HepG2 (cell line): ENCODE results near the gene UCK2. TPM values are rescaled to one million over a fixed set of nuclear protein-coding genes. Genes with fewer than 3 reads are reported as not detected.

Experiments used
- ATAC-seq: fragments of 200-7000 bp; cut with Tn5 transposase; 3 replicates; pipeline ENCODE4 v1.9.1; 2020; ENCODE audit warnings: mild to moderate bottlenecking, moderate library complexity
- BruUV-seq: library from RNA; stranded (reverse); fragments of 400-500 nt; replicated peaks from 2 replicates; lab custom pipeline; 2021; lab: Mats Ljungman, UMichigan
- CTCF ChIA-PET: fragments of 300-600 bp; formaldehyde crosslinking; extraction: SDS; loops from one replicate; lab custom pipeline; 2021; ENCODE audit warnings: low total read pairs, inconsistent platforms, low intra/inter-chr PET ratio; lab: Yijun Ruan, JAX
- POLR2A ChIA-PET: fragments of 350-600 bp; sonication (Branson Sonifier 250); formaldehyde crosslinking; loops from one replicate; lab custom pipeline; 2020; ENCODE audit warnings: antibody characterized with exemption, inconsistent platforms; lab: Yijun Ruan, JAX
- DNase-seq: peaks from one replicate; pipeline ENCODE4 v3.0.0-alpha.2; 2015; ENCODE audit warnings: low spot score
- FAIRE-seq: peaks from 3 replicates; lab custom pipeline; 2011; peaks lifted over from hg19 to GRCh38; lab: Jason Lieb, UNC
- H2AFZ ChIP-seq: one replicate; pipeline ENCODE4 v1.6.1; 2011; ENCODE audit warnings: low read length, inconsistent platforms
- H3K27ac ChIP-seq: fragments of 300-600 bp; 3 replicates; pipeline ENCODE4 v1.8.0; 2011; ENCODE audit warnings: mixed run types, mild to moderate bottlenecking, mixed read lengths, low read length, inconsistent platforms; ENCODE audit not compliant: insufficient read depth; ENCODE audit errors: extremely low read length
- H3K27me3 ChIP-seq, 2 experiments: fragments of 200-600 bp in 1 of 2; 2 replicates in 1 of 2; 3 replicates in 1 of 2; pipeline versions ENCODE4 v1.6.0 to v1.8.0; 2011; ENCODE audit warnings: low read length in 2 of 2, mild to moderate bottlenecking in 2 of 2, moderate library complexity in 2 of 2, inconsistent platforms in 1 of 2; ENCODE audit not compliant: insufficient read depth in 2 of 2, control insufficient read depth in 1 of 2
- H3K36me3 ChIP-seq, 2 experiments: fragments of 200-600 bp in 1 of 2; replicated peaks in 1 of 2; 2 replicates in 1 of 2; 3 replicates in 1 of 2; pipeline versions ENCODE4 v1.5.1 to v1.8.0; 2011; ENCODE audit warnings: low read length in 2 of 2, inconsistent platforms in 1 of 2; ENCODE audit not compliant: insufficient read depth in 2 of 2, control insufficient read depth in 1 of 2
- H3K4me1 ChIP-seq: 2 replicates; pipeline ENCODE4 v1.5.1; 2012; ENCODE audit warnings: low read length, inconsistent platforms; ENCODE audit not compliant: insufficient read depth
- H3K4me2 ChIP-seq: 2 replicates; pipeline ENCODE4 v1.6.0; 2011; ENCODE audit warnings: low read depth, low read length, inconsistent platforms
- H3K4me3 ChIP-seq, 3 experiments: fragments of 200-600 bp in 1 of 3; sonication (generic), shearing (Covaris generic) in 1 of 3; replicated peaks in 1 of 3; 2 replicates each; pipeline ENCODE4 v1.5.1; 2011 to 2016; ENCODE audit warnings: low read length in 3 of 3, inconsistent platforms in 2 of 3, low read depth in 2 of 3, mild to moderate bottlenecking in 2 of 3, control low read depth in 1 of 3, mixed read lengths in 1 of 3; ENCODE audit not compliant: insufficient read depth in 1 of 3
- H3K79me2 ChIP-seq: one replicate; pipeline ENCODE4 v1.6.1; 2011; ENCODE audit warnings: low read length, inconsistent platforms; ENCODE audit not compliant: insufficient read depth
- H3K9ac ChIP-seq: 2 replicates; pipeline ENCODE4 v1.6.0; 2011; ENCODE audit warnings: mild to moderate bottlenecking, low read depth, low read length, inconsistent platforms; ENCODE audit not compliant: insufficient read depth
- H3K9me3 ChIP-seq: 2 replicates; pipeline ENCODE4 v1.5.1; 2012; ENCODE audit warnings: mild to moderate bottlenecking, low read length
- H4K20me1 ChIP-seq: 2 replicates; pipeline ENCODE4 v1.6.0; 2011; ENCODE audit warnings: inconsistent platforms, mild to moderate bottlenecking, low read length, moderate library complexity; ENCODE audit not compliant: insufficient read depth
- CCDC6 ChIP-seq: sonication (generic); formaldehyde crosslinking; IDR thresholded peaks from 2 replicates; pipeline ENCODE4 v1.8.1; 2022; ENCODE audit warnings: mild to moderate bottlenecking, missing genetic modification reagents, moderate library complexity
- EP300 ChIP-seq, 3 experiments: sonication (generic) in 1 of 3; formaldehyde crosslinking in 1 of 3; IDR thresholded peaks; 2 replicates each; pipeline versions ENCODE4 v1.5.1 to v1.6.1; 2011 to 2020; ENCODE audit warnings: low read depth in 2 of 3, low read length in 2 of 3, borderline replicate concordance in 1 of 3, improper control_type of control experiment in 1 of 3, mild to moderate bottlenecking in 1 of 3, missing genetic modification reagents in 1 of 3, moderate library complexity in 1 of 3
- KDM6A ChIP-seq: IDR thresholded peaks from 2 replicates; pipeline ENCODE4 v1.6.1; 2016; ENCODE audit warnings: low read depth
- SMC3 ChIP-seq: IDR thresholded peaks from 2 replicates; pipeline ENCODE4 v1.6.1; 2011; ENCODE audit warnings: low read length, improper control_type of control experiment
- TCF7 ChIP-seq: sonication (generic); IDR thresholded peaks from 2 replicates; pipeline ENCODE4 v1.6.1; 2016; ENCODE audit warnings: antibody characterized with exemption, low read depth
- TFE3 ChIP-seq: IDR thresholded peaks from 2 replicates; pipeline ENCODE4 v1.6.1; 2016
- ZBTB1 ChIP-seq: sonication (generic); formaldehyde crosslinking; IDR thresholded peaks from 2 replicates; pipeline ENCODE4 v1.4.0; 2020; ENCODE audit warnings: missing genetic modification reagents, borderline replicate concordance
- ZBTB21 ChIP-seq: sonication (generic); formaldehyde crosslinking; IDR thresholded peaks from 2 replicates; pipeline ENCODE4 v1.4.0; 2020; ENCODE audit warnings: missing genetic modification reagents
- WGBS: methylation state at CpG from one replicate; pipeline ENCODE4 v1.1.6; 2017; ENCODE audit warnings: low lambda C conversion rate; 5-methylcytosine and 5-hydroxymethylcytosine counted together
- in situ Hi-C: cut with HindIII; loops from 2 replicates; pipeline ENCODE4 v1.10.0; 2017; ENCODE audit warnings: low pct_unique_long_range_greater_than_20kb; ENCODE audit not compliant: extremely low pct_ligation_motif_present
- intact Hi-C: fragments of 100-400 bp; cut with micrococcal nuclease; formaldehyde crosslinking; loops from one replicate; pipeline ENCODE4 v1.10.0; 2022; ENCODE audit not compliant: unreplicated experiment
- polyA plus RNA-seq, 8 experiments: library from polyadenylated mRNA; depleted of rRNA in 3 of 8; stranded (reverse) in 7 of 8; unstranded in 1 of 8; fragments of >200 nt; fragmentation: Illumina TruSeq in 4 of 8; extraction: Trizol in 4 of 8; gene quantifications; 2 replicates each; pipeline versions ENCODE4 v1.2.1 to v1.2.3, GENCODE V29; 2011 to 2016; ENCODE audit warnings: low read depth in 4 of 8, missing spikeins in 1 of 8, mixed read lengths in 1 of 8; ENCODE audit not compliant: insufficient read depth in 1 of 8
- total RNA-seq, 5 experiments: library from RNA; depleted of rRNA; stranded (reverse); fragments of >200 nt; fragmentation: Illumina TruSeq; extraction: Trizol; gene quantifications; 2 replicates each; pipeline ENCODE4 v1.2.3, GENCODE V29; 2016; ENCODE audit warnings: low read depth in 1 of 5

The UCK2 gene
- total and polyA plus RNA-seq, 2 of the 13 experiments (the other 11 are each of a cell fraction or from before 2014, with no cell fraction given): 64.3 to 78.0 TPM

DNA sequence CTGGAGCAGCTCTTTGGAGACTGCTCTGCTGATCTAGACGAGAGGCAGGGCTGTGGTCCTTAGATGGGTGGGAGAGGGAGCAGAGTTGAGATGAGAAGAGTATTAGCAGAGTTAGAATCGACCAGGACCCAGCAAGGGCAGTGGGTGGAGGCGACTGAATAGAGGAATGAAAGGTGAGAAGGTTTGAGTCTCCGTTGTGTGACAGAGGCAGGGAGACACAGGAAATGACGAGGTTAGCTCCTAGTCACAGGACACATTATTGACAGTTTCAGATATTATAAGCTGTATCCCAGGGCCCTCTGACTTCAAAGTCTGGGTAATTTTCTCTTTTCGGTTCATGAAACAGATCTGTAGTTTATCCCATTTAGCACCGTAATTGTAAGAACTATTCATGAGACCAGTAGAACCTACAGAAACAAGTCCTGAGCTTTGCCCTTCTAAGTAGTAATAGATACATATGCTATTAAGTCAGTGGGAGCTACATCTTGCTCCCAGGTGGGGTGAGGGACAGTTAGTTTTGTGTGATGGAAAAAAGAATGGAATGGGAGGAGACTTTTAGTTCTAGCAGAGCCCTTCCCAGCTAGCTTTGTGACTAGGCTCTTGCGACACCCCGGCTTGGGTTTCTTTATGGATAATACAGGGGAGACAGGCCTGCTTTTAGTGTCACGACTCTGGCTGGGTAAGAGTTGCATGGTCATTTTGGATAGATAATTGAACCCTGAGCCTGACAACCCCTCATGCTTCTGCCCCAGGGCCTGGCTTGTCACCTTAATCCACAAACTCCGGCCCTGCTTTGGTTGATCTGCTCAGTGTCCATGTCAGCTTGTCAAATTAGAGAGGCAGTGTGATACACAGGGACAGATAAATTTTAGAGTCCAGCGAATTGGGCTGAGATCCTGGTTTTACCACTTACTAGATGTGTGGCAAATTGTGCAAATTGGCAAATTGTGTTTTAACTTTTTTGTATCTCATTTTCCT is 70.2 kb downstream of the UCK2 start:
- Histone ChIP-seq H3K36me3 (peaks cover 42 to 73% of the 10 kb centered on the region in 2 experiments; a peak in 4 of 5 replicates), H3K9ac (no peak overlapping the region), H3K27ac (no peak overlapping the region), H3K27me3 (no peaks in the 10 kb centered on the region), H2AFZ (no peak overlapping the region), H3K4me1 (peaks cover 37% of the 10 kb centered on the region), H4K20me1 (no peaks in the 10 kb centered on the region), H3K4me2 (no peak overlapping the region), H3K4me3 (no peak overlapping the region), H3K9me3 (no peaks in the 10 kb centered on the region), H3K79me2 (peaks cover 3% of the 10 kb centered on the region)
- BruUV-seq: no TSS peak
- WGBS: 98% methylated on average over 12 of the region's 12 CpGs
- ATAC-seq (no peak), FAIRE-seq (no peak)
- in situ Hi-C loops (no loop called here), intact Hi-C loops (no loop called here)
- CTCF ChIA-PET: no interaction called here
- POLR2A ChIA-PET: no interaction called here
- no peak for TF ChIP-seq KDM6A (CRISPR knock-in tag)
- TF ChIP-seq TFE3: no peak
- no peak for TF ChIP-seq ZBTB21 (CRISPR knock-in tag)
- TF ChIP-seq CCDC6: no peak
- no peak for TF ChIP-seq ZBTB1 (CRISPR knock-in tag)
- TF ChIP-seq TCF7: no peak
- no peak for TF ChIP-seq EP300 (IDR thresholded peaks at IDR 0.05; ENCODE audit: low read depth in 2 of 2, low read length in 2 of 2)
- no peak for TF ChIP-seq EP300 (CRISPR knock-in tag; IDR thresholded peaks at IDR 0.05; ENCODE audit: borderline replicate concordance)
- TF ChIP-seq SMC3: no peak
- TF ChIP-seq, all 625 proteins: peak for 0
- DNase-seq: no peak
